K562 (cell line): Measurements from ENCODE around the gene TMEM248. TPM values are rescaled to one million over a fixed set of nuclear protein-coding genes. Genes with fewer than 3 reads are reported as not detected.

ENCODE experiments used
- ATAC-seq: fragments of 200-7000 bp; cut with Tn5 transposase; 3 replicates; pipeline ENCODE4 v1.9.1; 2020; ENCODE audit warnings: moderate library complexity
- BruUV-seq: library from RNA; stranded (reverse); fragments of 400-500 nt; replicated peaks from 2 replicates; lab custom pipeline; 2021; lab: Mats Ljungman, UMichigan
- CTCF ChIA-PET: fragments of 300-600 bp; formaldehyde crosslinking; extraction: SDS; loops from one replicate; lab custom pipeline; 2021; ENCODE audit warnings: low intra/inter-chr PET ratio; lab: Yijun Ruan, JAX
- POLR2A ChIA-PET: fragments of 300-600, 350-650 bp; sonication (Branson Sonifier 250); formaldehyde crosslinking; extraction: SDS; loops from one replicate; lab custom pipeline; 2021; ENCODE audit warnings: antibody characterized with exemption, inconsistent platforms; lab: Yijun Ruan, JAX
- DNase-seq, 4 experiments: peaks; one replicate each; pipeline versions ENCODE4 v3.0.0 to v3.0.0-alpha.2; 2011 to 2018; ENCODE audit warnings: low spot score in 3 of 4, mixed read lengths in 3 of 4; ENCODE audit errors: extremely low read depth in 1 of 4
- FAIRE-seq: peaks from 2 replicates; lab custom pipeline; 2011; peaks lifted over from hg19 to GRCh38; lab: Jason Lieb, UNC
- H2AFZ ChIP-seq: 2 replicates; pipeline ENCODE4 v1.6.0; 2011; ENCODE audit warnings: low read depth, low read length, control low read depth, inconsistent platforms
- H3K27ac ChIP-seq: fragments of 200-600 bp; 3 replicates; pipeline ENCODE4 v1.8.0; 2011; ENCODE audit warnings: low read depth, mild to moderate bottlenecking, control low read depth, inconsistent platforms, low read length, moderate library complexity, mixed read lengths; ENCODE audit errors: extremely low read depth
- H3K27me3 ChIP-seq, 2 experiments: fragments of 300-600 bp in 1 of 2; 2 replicates in 1 of 2; 3 replicates in 1 of 2; pipeline versions ENCODE4 v1.6.0 to v1.8.0; 2011; ENCODE audit warnings: inconsistent platforms in 2 of 2, low read length in 2 of 2, mild to moderate bottlenecking in 1 of 2, mixed read lengths in 1 of 2, moderate library complexity in 1 of 2; ENCODE audit not compliant: control insufficient read depth in 2 of 2, insufficient read depth in 2 of 2
- H3K36me3 ChIP-seq: fragments of 300-600 bp; 3 replicates; pipeline ENCODE4 v1.8.0; 2011; ENCODE audit warnings: mild to moderate bottlenecking, low read length, inconsistent platforms; ENCODE audit not compliant: control insufficient read depth, insufficient read depth
- H3K4me1 ChIP-seq, 2 experiments: fragments of 200-600 bp in 1 of 2; replicated peaks in 1 of 2; 2 replicates in 1 of 2; 3 replicates in 1 of 2; pipeline versions ENCODE4 v1.5.1 to v1.8.0; 2011; ENCODE audit warnings: inconsistent platforms in 2 of 2, low read length in 2 of 2, mild to moderate bottlenecking in 1 of 2, mixed read lengths in 1 of 2, moderate library complexity in 1 of 2; ENCODE audit not compliant: control insufficient read depth in 2 of 2, insufficient read depth in 2 of 2
- H3K4me2 ChIP-seq: 2 replicates; pipeline ENCODE4 v1.6.1; 2011; ENCODE audit warnings: low read length, control low read depth, inconsistent platforms, mixed read lengths; ENCODE audit not compliant: insufficient read depth
- H3K4me3 ChIP-seq: fragments of 200-600 bp; sonication (generic), shearing (Covaris generic); 2 replicates; pipeline ENCODE4 v1.5.1; 2016; ENCODE audit warnings: control low read depth, inconsistent platforms
- H3K79me2 ChIP-seq: fragments of 200-600 bp; 3 replicates; pipeline ENCODE4 v1.8.0; 2011; ENCODE audit warnings: low read length, inconsistent platforms; ENCODE audit not compliant: control insufficient read depth, insufficient read depth
- H3K9ac ChIP-seq, 2 experiments: 2 replicates each; pipeline versions ENCODE4 v1.6.0 to v1.6.1; 2011; ENCODE audit warnings: low read depth in 2 of 2, low read length in 2 of 2, control low read depth in 1 of 2, inconsistent platforms in 1 of 2, mild to moderate bottlenecking in 1 of 2, mixed read lengths in 1 of 2; ENCODE audit not compliant: insufficient read depth in 1 of 2
- H3K9me1 ChIP-seq: one replicate; pipeline ENCODE4 v1.6.0; 2011; ENCODE audit warnings: inconsistent platforms, mild to moderate bottlenecking, low read length, moderate library complexity; ENCODE audit not compliant: control insufficient read depth, insufficient read depth
- H3K9me3 ChIP-seq: replicated peaks from 2 replicates; pipeline ENCODE4 v1.5.1; 2011; ENCODE audit warnings: low read depth, low read length, inconsistent platforms; ENCODE audit not compliant: control insufficient read depth, insufficient read depth
- H4K20me1 ChIP-seq: replicated peaks from 2 replicates; pipeline ENCODE4 v1.6.1; 2011; ENCODE audit warnings: low read length, inconsistent platforms, mixed read lengths; ENCODE audit not compliant: control insufficient read depth, insufficient read depth
- ATF2 ChIP-seq: sonication (generic); formaldehyde crosslinking; IDR thresholded peaks from 2 replicates; pipeline ENCODE4 v1.8.1; 2022; ENCODE audit warnings: missing genetic modification reagents
- BRD4 ChIP-seq: fragments of 200-600 bp; sonication (generic); IDR thresholded peaks from 2 replicates; pipeline ENCODE4 v1.6.1; 2017; ENCODE audit warnings: inconsistent platforms
- DEAF1 ChIP-seq: fragments of 450-650 bp; formaldehyde crosslinking; IDR thresholded peaks from 2 replicates; pipeline ENCODE4 v1.4.0; 2020; ENCODE audit warnings: mild to moderate bottlenecking, moderate library complexity
- HBP1 ChIP-seq: fragments of 450-650 bp; formaldehyde crosslinking; IDR thresholded peaks from 2 replicates; pipeline ENCODE4 v1.4.0; 2022; ENCODE audit warnings: missing genetic modification characterization
- IRF9 ChIP-seq: fragments of 450-650 bp; IDR thresholded peaks from 2 replicates; pipeline ENCODE4 v1.6.1; 2016; ENCODE audit warnings: missing biosample characterization, missing genetic modification characterization
- KDM2B ChIP-seq: fragments of 250-450 bp; sonication (Bioruptor Pico); IDR thresholded peaks from 2 replicates; pipeline ENCODE4 v1.8.0; 2021; ENCODE audit warnings: mild to moderate bottlenecking, moderate library complexity
- PREB ChIP-seq: sonication (generic); formaldehyde crosslinking; IDR thresholded peaks from 2 replicates; pipeline ENCODE4 v1.8.1; 2023; ENCODE audit warnings: mild to moderate bottlenecking, missing genetic modification reagents
- SLC30A9 ChIP-seq: fragments of 250-450 bp; sonication (Bioruptor Pico); IDR thresholded peaks from 2 replicates; pipeline ENCODE4 v1.8.0; 2022; ENCODE audit warnings: mild to moderate bottlenecking, moderate library complexity
- TEAD2 ChIP-seq: fragments of 450-650 bp; IDR thresholded peaks from 2 replicates; pipeline ENCODE4 v1.6.1; 2016; ENCODE audit warnings: missing genetic modification characterization, control low read depth, missing compliant biosample characterization
- TFAM ChIP-seq: fragments of 250-450 bp; sonication (Bioruptor Pico); conservative IDR thresholded peaks from 2 replicates; pipeline ENCODE4 v1.5.0; 2021; ENCODE audit warnings: mild to moderate bottlenecking, moderate library complexity
- ZBTB33 ChIP-seq: sonication (generic); formaldehyde crosslinking; IDR thresholded peaks from 2 replicates; pipeline ENCODE4 v1.8.1; 2023; ENCODE audit warnings: mild to moderate bottlenecking, missing genetic modification reagents
- WGBS: fragments of 100-300 bp; shearing (Covaris generic); methylation state at CpG from one replicate; pipeline ENCODE4 v1.1.6; 2016; ENCODE audit warnings: low coverage, mixed read lengths; ENCODE audit not compliant: insufficient coverage; ENCODE audit errors: missing lambda C conversion rate; 5-methylcytosine and 5-hydroxymethylcytosine counted together
- in situ Hi-C: fragments of 300-500 bp; cut with MboI; formaldehyde crosslinking; loops from 4 replicates; pipeline ENCODE4 v1.15.0; 2018; ENCODE audit warnings: inconsistent platforms, mixed read lengths
- intact Hi-C: fragments of 100-400 bp; cut with micrococcal nuclease; formaldehyde crosslinking; loops from 2 replicates; pipeline ENCODE4 v1.14.2; 2022
- polyA plus RNA-seq, 8 experiments: library from polyadenylated mRNA; depleted of rRNA in 4 of 8; stranded (reverse) in 5 of 8; unstranded in 3 of 8; fragments of >200 nt; fragmentation: Nextera tagmentation in 2 of 8; fragmentation: Illumina TruSeq in 1 of 8; extraction: Ambion mirVana in 2 of 8; extraction: Trizol in 1 of 8; gene quantifications; 2 replicates each; pipeline versions ENCODE4 v1.2.1 to v1.2.3, GENCODE V29; 2011 to 2014; ENCODE audit warnings: inconsistent platforms in 1 of 8, missing spikeins in 1 of 8
- total RNA-seq, 7 experiments: library from RNA; depleted of rRNA in 6 of 7; stranded (reverse); fragments of >200 nt in 6 of 7; fragmentation: Illumina TruSeq in 2 of 7; extraction: Trizol in 2 of 7; gene quantifications; 2 replicates each; pipeline versions ENCODE4 v1.2.1 to v1.2.3, GENCODE V29; 2011 to 2021; ENCODE audit warnings: low replicate concordance in 1 of 7

The TMEM248 gene
- total and polyA plus RNA-seq, 9 of the 15 experiments (the other 6 are each of a cell fraction or from before 2014, with no cell fraction given): 6.3 to 132 (median 64.4) TPM

GRCh38 chr7:66930341-66930740, 9.3 kb downstream of the TMEM248 start:
- BruUV-seq: no TSS peak
- Histone ChIP-seq H2AFZ (no peak overlapping the region), H3K4me3 (no peak overlapping the region), H3K79me2 (peaks cover 96% of the 10 kb centered on the region), H3K9me1 (no peaks in the 10 kb centered on the region), H3K27me3 (no peaks in the 10 kb centered on the region), H3K4me2 (peak overlapping the region; percentile 48), H3K36me3 (peaks cover 50% of the 10 kb centered on the region), H3K4me1 (peaks cover 22 to 25% of the 10 kb centered on the region in 2 experiments), H3K27ac (no peak overlapping the region), H4K20me1 (peaks cover 24% of the 10 kb centered on the region), H3K9ac (peak overlapping the region in 1 of 2 experiments; percentile 0; a peak in 1 of 4 replicates), H3K9me3 (no peaks in the 10 kb centered on the region)
- ATAC-seq (peak; percentile 93), FAIRE-seq (peak; percentile 87), DNase-seq (peak; percentile 73 to 87 (median 82))
- in situ Hi-C loops: no loop called here
- POLR2A ChIA-PET: interaction anchor here (0.5 to 2.4 kb wide), 15 partner anchors 9 to 948 kb away, joined by 3 to 18 read pairs (median 4); partner anchors contain the start of genes GUSB, SBDS, TMEM248 and TYW1
- WGBS: 21% methylated on average over 5 of the region's 5 CpGs
- CTCF ChIA-PET: no interaction called here
- intact Hi-C loops: no loop called here
- TF ChIP-seq HBP1 (CRISPR knock-in tag) (no peak), PREB (CRISPR knock-in tag) (no peak), TEAD2 (no peak), IRF9 (no peak), ZBTB33 (CRISPR knock-in tag) (no peak; the same call in 1 of the 2 replicates), KDM2B (CRISPR knock-in tag) (no peak), TFAM (CRISPR knock-in tag) (no peak), DEAF1 (no peak), BRD4 (no peak), ATF2 (CRISPR knock-in tag) (no peak), SLC30A9 (no peak)
